B cell (primary cell): ENCODE measurements around the gene MYH7B. TPM values are rescaled to one million over a fixed set of nuclear protein-coding genes. Genes with fewer than 3 reads are reported as not detected.

Source experiments
- polyA plus RNA-seq: library from polyadenylated mRNA; depleted of rRNA; stranded (reverse); fragments of >200 nt; gene quantifications from 2 replicates; pipeline ENCODE4 v1.2.3, GENCODE V29; 2012
- small RNA-seq: library from RNA; depleted of rRNA; stranded (forward); fragments of <200 nt; gene quantifications from one replicate; pipeline ENCODE3, GENCODE V24; 2012; ENCODE audit warnings: low replicate concordance, low read depth; ENCODE audit not compliant: insufficient read length
- total RNA-seq, 2 donors: library from RNA; stranded (reverse); fragments of 120-200 nt in 1 of 2; gene quantifications; 1 replicate in 1 of 2; 2 replicates in 1 of 2; pipeline versions ENCODE4 v1.2.3 to v1.2.4, GENCODE V29; 2013 to 2022

Gene MYH7B
- total and polyA plus RNA-seq, 2 donors (not counting 1 experiment from before 2014, with no cell fraction given) = 0.79 to 1.2 TPM

Small RNAs within 50 kb of the gene (small RNA-seq; reads per million reads assigned to genes)
- 5.3 reads per million, percentile 70 among the genes with 10 or more reads in this experiment for gene MIR499A

Other genes starting within 250 kb of the MYH7B start
- 31.0 and 31.9 TPM in 2 replicates for gene NCOA6, start 130.2 kb upstream of the MYH7B start, total RNA-seq
- gene NCOA6, start 130.2 kb upstream of the MYH7B start, polyA plus RNA-seq = 14.7 and 16.0 TPM in 2 replicates
- gene GGT7, start 83.0 kb upstream of the MYH7B start, total RNA-seq = 26.8 and 28.6 TPM in 2 replicates
- 29.0 and 31.9 TPM in 2 replicates for gene GGT7, start 83.0 kb upstream of the MYH7B start, polyA plus RNA-seq
- gene ACSS2, start 79.3 kb upstream of the MYH7B start, total RNA-seq = 14.7 and 22.1 TPM in 2 replicates
- 10.5 and 11.6 TPM in 2 replicates for gene ACSS2, start 79.3 kb upstream of the MYH7B start, polyA plus RNA-seq
- 22.0 and 22.5 TPM in 2 replicates for gene GSS, start 62 bp upstream of the MYH7B start, total RNA-seq
- 28.6 and 29.7 TPM in 2 replicates for gene GSS, start 62 bp upstream of the MYH7B start, polyA plus RNA-seq
- gene TRPC4AP, start 136.9 kb downstream of the MYH7B start, total RNA-seq = 73.2 and 73.9 TPM in 2 replicates
- gene TRPC4AP, start 136.9 kb downstream of the MYH7B start, polyA plus RNA-seq = 62.5 and 69.5 TPM in 2 replicates
- 28.1 and 28.6 TPM in 2 replicates for gene EDEM2, start 191.5 kb downstream of the MYH7B start, total RNA-seq
- gene EDEM2, start 191.5 kb downstream of the MYH7B start, polyA plus RNA-seq = 29.6 and 30.4 TPM in 2 replicates
- 0.57 TPM in 1 of 2 replicates, not detected in the other for gene PROCR, start 216.2 kb downstream of the MYH7B start, total RNA-seq
- gene PROCR, start 216.2 kb downstream of the MYH7B start, polyA plus RNA-seq = 0.30 and 0.61 TPM in 2 replicates